Regular cardiac myocyte (primary cell): Measurements from ENCODE around the gene ZNF32. TPM values are rescaled to one million over a fixed set of nuclear protein-coding genes. Genes with fewer than 3 reads are reported as not detected.

Experiments used
- total RNA-seq: library from RNA; depleted of rRNA; stranded (reverse); fragments of >200 nt; gene quantifications from 2 replicates; pipeline ENCODE4 v1.2.3, GENCODE V29; 2014

The ZNF32 gene, protein sequence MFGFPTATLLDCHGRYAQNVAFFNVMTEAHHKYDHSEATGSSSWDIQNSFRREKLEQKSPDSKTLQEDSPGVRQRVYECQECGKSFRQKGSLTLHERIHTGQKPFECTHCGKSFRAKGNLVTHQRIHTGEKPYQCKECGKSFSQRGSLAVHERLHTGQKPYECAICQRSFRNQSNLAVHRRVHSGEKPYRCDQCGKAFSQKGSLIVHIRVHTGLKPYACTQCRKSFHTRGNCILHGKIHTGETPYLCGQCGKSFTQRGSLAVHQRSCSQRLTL
- total RNA-seq: 27.3 and 29.9 TPM in 2 replicates

DNA sequence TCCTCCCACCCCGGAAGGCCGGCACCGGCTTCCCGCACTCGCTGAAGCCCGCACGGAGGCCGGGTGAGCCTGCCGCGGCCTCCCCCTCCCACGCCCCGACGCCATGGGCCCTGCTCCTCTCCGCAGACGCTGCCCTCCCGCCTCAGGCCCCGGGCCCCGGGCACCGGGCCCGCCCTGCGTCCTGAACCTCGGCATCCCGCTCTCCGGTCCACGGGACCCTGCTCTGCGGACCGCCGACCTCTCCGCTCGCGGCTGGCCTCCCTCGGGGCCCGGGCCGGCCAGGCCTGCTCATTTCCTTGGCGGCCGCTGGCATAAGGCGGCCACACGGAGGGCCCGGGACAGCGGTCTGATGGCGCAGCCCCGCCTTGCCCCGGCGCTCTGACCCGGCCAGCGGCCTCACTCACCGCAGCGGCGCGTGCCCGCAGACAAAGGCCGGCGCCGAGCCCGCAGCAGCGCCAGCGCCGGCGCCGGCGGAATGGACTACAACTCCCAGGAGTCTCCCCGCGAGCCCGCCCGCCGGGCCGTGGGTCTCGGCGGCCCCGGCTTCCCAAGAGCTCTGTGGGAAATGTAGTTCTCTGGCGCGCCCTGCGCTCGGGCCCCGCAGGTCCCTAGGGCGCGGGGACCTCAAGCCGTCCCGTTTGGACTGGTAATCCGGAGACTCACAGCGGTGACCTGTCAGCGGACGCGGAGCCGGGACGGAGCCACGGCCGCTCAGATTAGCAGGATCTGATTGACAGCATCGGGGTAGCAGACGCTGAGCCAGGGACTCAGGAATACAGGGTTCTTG lies at the start of gene ZNF32:
TSS of gene ZNF32 (minus strand) at position 484 of the 787 bp plus-strand sequence. CDS start 2,748 bp downstream, outside the sequence.

DNA sequence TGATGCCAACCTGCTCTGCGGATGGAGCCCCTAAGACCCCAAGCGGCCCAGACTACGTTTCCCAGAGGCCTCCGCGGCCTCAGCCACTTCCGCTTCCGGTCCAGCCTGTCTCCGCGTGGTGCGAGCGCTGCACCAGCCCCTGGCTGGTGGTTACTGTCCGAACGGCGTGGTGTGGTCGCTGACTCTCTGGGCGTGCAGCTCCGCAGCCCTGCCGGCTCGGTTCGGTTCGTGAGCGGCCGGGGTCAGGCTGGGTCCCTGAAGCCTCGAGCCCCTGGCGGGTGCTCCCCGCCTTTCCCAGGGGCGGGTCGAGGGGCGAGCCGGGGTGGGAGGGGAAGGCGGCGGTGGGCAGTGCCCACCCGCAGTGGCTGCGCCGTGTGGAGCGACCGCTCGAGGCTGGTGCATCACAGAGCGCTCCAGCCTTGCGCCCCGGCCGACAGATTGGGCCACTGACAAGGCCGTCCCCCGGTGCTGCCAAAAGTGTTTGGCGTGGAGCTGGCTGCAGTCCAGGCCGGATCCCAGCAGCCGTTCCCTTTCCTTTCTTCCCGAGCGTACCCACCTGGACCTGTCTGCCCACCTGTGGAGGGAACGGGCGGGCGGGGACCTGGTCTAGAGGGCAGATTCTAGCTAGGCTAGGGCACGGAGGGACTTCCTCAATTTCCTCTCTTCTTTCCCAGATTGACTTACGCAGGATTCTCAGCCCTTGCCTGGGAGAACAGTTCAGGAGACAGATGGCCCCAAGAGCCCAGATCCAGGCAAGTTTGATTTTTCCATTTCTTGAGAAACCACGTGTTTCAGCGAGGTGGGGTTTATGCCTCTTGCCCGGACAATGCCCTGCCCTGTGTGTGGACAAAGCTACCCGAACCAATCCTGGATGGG lies 42.1 kb downstream of the ZNF32 start, which contains the start of gene ZNF485:
TSS of gene ZNF485 (plus strand) at position 116 of the 876 bp plus-strand sequence. CDS start at position 729, 613 bp downstream.

Other genes starting within 250 kb of the ZNF32 start
- 167 and 334 TPM in 2 replicates for gene HNRNPF, start 239.7 kb downstream of the ZNF32 start, total RNA-seq
- gene ZNF487, start 211.8 kb downstream of the ZNF32 start, total RNA-seq: 2.5 and 4.5 TPM in 2 replicates
- 7.0 and 12.1 TPM in 2 replicates for gene ZNF239, start 74.3 kb downstream of the ZNF32 start, total RNA-seq
- 3.6 and 4.8 TPM in 2 replicates for gene ZNF485, start 42.4 kb downstream of the ZNF32 start, total RNA-seq